ENCODE results near the gene CASZ1. TPM values are rescaled to one million over a fixed set of nuclear protein-coding genes. Genes with fewer than 3 reads are reported as not detected.
A peak's percentile ranks its signal among the peaks of the same experiment; 100 is the strongest.

The CASZ1 gene
- total RNA-seq, 1 experiment from 2014 or later = 15.2 TPM

GRCh38 chr1:10688409-10688786, 108.0 kb downstream of the CASZ1 start:
- no peak for TF ChIP-seq CTCF (conservative IDR thresholded peaks at IDR 0.05)
- no peak for TF ChIP-seq EZH2 (IDR thresholded peaks at IDR 0.05; ENCODE audit: low read depth)
- no peak overlapping the region for H2AFZ ChIP-seq
- no peaks in the 10 kb centered on the region for H4K20me1 ChIP-seq (ENCODE audit: insufficient read depth)
- H3K4me3 ChIP-seq = no peak overlapping the region
- ChIA-PET POLR2A (ENCODE audit: unreplicated experiment) (no interaction called here), CTCF (no interaction called here)
- intact Hi-C loops (cut with micrococcal nuclease; ENCODE audit: unreplicated experiment) = no loop called here
- no peaks in the 10 kb centered on the region for H3K36me3 ChIP-seq (ENCODE audit: low read depth)
- H3K27me3 ChIP-seq (ENCODE audit: insufficient read depth, low read depth) = no peaks in the 10 kb centered on the region
- peaks cover 5% of the 10 kb centered on the region; the same call in 1 of the 2 replicates for H3F3A ChIP-seq (ENCODE audit: insufficient read depth, low read depth)
- no peak overlapping the region for H3K4me2 ChIP-seq
- no peaks in the 10 kb centered on the region for H3K79me2 ChIP-seq (ENCODE audit: low read depth)
- no peaks in the 10 kb centered on the region for H3K9me2 ChIP-seq (ENCODE audit: insufficient read depth)
- H3K27ac ChIP-seq = no peak overlapping the region
- peaks cover 39% of the 10 kb centered on the region for H3K4me1 ChIP-seq (replicated peaks; ENCODE audit: insufficient read depth)
- H3K9me3 ChIP-seq (ENCODE audit: insufficient read depth, low read depth) = no peaks in the 10 kb centered on the region
- DNase-seq = no peak
- no TSS peak for BruUV-seq (replicated peaks)

GRCh38 chr1:10687782-10688408, 108.6 kb downstream of the CASZ1 start:
- no TSS peak for BruUV-seq (replicated peaks)

GRCh38 chr1:10687251-10687651, 109.2 kb downstream of the CASZ1 start:
- no TSS peak for BruUV-seq (replicated peaks)
- no peaks in the 10 kb centered on the region for H3K36me3 ChIP-seq (ENCODE audit: low read depth)
- peaks cover 5% of the 10 kb centered on the region; the same call in 1 of the 2 replicates for H3F3A ChIP-seq (ENCODE audit: insufficient read depth, low read depth)
- TF ChIP-seq CTCF (conservative IDR thresholded peaks at IDR 0.05) = no peak
- TF ChIP-seq EZH2 (IDR thresholded peaks at IDR 0.05; ENCODE audit: low read depth) = no peak
- H3K27ac ChIP-seq = peak overlapping the region; percentile 19; the same call in 1 of the 2 replicates
- H3K9me3 ChIP-seq (ENCODE audit: insufficient read depth, low read depth) = no peaks in the 10 kb centered on the region
- intact Hi-C loops (cut with micrococcal nuclease; ENCODE audit: unreplicated experiment) = no loop called here
- no peaks in the 10 kb centered on the region for H3K27me3 ChIP-seq (ENCODE audit: insufficient read depth, low read depth)
- H3K79me2 ChIP-seq (ENCODE audit: low read depth) = no peaks in the 10 kb centered on the region
- no peaks in the 10 kb centered on the region for H4K20me1 ChIP-seq (ENCODE audit: insufficient read depth)
- H3K4me2 ChIP-seq = peak overlapping the region; percentile 58; the same call in 1 of the 2 replicates
- H3K4me1 ChIP-seq (replicated peaks; ENCODE audit: insufficient read depth) = peaks cover 29% of the 10 kb centered on the region
- H3K4me3 ChIP-seq = no peak overlapping the region
- ChIA-PET POLR2A (ENCODE audit: unreplicated experiment) (no interaction called here), CTCF (no interaction called here)
- no peak overlapping the region for H2AFZ ChIP-seq
- DNase-seq = no peak
- no peaks in the 10 kb centered on the region for H3K9me2 ChIP-seq (ENCODE audit: insufficient read depth)

More at GRCh38 chr1:10687782-10688408, 108.6 kb downstream of the CASZ1 start:
- Histone ChIP-seq H3K4me3 (no peak overlapping the region), H3K9me2 (ENCODE audit: insufficient read depth) (no peaks in the 10 kb centered on the region), H3K4me1 (replicated peaks; ENCODE audit: insufficient read depth) (peaks cover 35% of the 10 kb centered on the region), H3K27me3 (ENCODE audit: insufficient read depth, low read depth) (no peaks in the 10 kb centered on the region), H3K79me2 (ENCODE audit: low read depth) (no peaks in the 10 kb centered on the region), H3K27ac (no peak overlapping the region), H3F3A (ENCODE audit: insufficient read depth, low read depth) (peaks cover 5% of the 10 kb centered on the region; the same call in 1 of the 2 replicates), H2AFZ (no peak overlapping the region), H3K36me3 (ENCODE audit: low read depth) (no peaks in the 10 kb centered on the region), H3K4me2 (no peak overlapping the region), H4K20me1 (ENCODE audit: insufficient read depth) (no peaks in the 10 kb centered on the region), H3K9me3 (ENCODE audit: insufficient read depth, low read depth) (no peaks in the 10 kb centered on the region)
- intact Hi-C loops (cut with micrococcal nuclease; ENCODE audit: unreplicated experiment) = no loop called here
- CTCF ChIA-PET = no interaction called here
- no peak for DNase-seq
- POLR2A ChIA-PET (ENCODE audit: unreplicated experiment) = no interaction called here
- no peak for TF ChIP-seq EZH2 (IDR thresholded peaks at IDR 0.05; ENCODE audit: low read depth)
- no peak for TF ChIP-seq CTCF (conservative IDR thresholded peaks at IDR 0.05)

All from PC-9 (cell line).